Stimulated activated CD4-positive, alpha-beta T cell treated with anti-CD3 and anti-CD28 coated beads, Interleukin-4, amount 100 ng/mL, for 24 hours (primary cell): ENCODE data around the gene RASA3.
"Not testable (repeated sequence)": the region's sequence is repeated elsewhere in the genome, so short reads cannot be mapped to it uniquely, and the experiment has no call there.

Experiments
- DNase-seq: peaks from one replicate; pipeline ENCODE4 v3.0.0-alpha.2; 2020

The RASA3 gene

DNA sequence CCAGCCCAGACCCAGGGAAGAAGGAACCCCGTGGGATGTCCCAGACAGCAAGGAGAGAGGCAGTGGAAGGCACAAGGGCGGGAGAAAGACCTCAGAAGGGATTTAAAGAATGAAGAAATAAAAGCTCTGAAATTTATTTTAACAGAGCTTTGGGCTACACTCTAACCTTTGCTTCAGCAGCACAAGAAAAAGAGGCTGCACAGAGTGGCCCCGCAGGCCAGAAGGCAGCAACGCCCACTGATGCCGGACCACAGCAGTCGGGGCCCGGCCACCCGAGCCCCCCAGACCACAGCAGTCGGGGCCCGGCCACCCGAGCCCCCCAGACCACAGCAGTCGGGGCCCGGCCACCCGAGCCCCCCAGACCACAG lies 33.8 kb downstream of the RASA3 start:
- not testable (repeated sequence) for DNase-seq

DNA sequence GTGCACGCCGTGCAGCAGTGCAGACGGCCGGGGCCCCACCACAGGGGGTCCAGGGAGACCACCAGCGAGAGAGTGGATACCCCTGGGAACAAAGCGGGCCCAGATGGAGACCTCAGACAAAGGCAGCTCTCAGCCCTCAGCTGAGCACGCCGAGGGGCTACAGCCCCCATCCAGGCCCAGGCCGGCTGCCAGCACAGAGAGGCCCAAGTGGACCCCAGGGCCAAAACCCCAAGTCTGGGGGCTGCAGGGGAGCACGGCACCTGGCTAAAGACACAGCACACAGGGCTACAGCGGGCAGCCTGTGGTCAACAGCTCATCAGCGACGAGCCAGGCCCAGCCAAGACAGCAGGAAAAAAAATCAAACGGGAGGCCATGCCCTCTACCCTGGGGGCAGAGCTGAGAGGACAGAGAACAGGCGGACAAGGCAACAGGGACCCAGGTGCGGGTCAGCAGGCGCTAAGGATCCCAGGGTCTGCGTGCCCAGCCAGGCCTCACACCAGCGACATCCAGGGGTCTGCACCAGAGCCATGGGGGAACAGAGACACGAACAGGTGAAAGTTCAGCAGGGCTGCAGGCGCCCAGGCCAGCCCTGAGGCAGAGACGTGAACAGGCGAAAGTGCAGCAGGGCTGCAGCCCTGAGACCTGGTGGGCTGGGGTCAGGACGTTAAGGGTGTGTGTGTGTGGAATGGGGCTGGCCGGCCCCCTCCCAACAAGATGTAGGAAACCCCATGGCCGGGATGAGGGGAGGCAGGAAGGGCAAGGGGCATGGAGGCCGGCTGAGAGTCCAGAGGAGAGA lies 34.3 kb downstream of the RASA3 start:
- no peak for DNase-seq

DNA sequence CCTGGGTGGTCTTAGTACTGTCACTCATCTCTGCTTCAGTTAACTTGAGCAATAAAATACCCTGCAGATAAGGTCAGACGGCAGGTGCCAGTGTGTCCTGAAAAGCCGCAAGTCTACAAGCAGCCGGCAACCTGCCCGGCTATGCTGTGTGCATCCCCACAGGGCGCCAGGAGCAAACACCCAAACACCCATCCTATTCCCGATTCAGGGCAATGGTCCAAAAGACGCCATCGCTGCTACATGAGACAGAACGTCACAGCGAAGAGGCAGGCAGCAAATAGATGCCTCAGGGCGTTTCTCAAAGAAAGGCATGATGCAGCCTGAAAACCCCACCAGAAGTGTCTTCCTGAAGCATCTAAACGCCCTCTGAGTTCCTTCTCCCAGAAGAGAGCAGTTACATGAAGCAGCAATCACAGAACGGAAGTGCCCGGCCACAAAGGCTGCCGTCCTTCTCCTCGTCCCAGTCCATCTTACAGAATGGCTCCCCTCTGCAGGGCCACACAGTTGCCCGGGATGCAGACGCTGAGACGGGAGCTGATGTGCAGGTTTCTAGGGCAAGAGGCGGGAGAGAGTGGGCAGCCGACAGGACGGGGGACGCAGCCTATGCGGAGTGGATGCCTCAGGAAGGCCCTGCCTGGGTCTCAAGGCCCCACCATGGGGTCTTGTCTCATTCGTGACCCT lies 35.1 kb downstream of the RASA3 start:
- no peak for DNase-seq

DNA sequence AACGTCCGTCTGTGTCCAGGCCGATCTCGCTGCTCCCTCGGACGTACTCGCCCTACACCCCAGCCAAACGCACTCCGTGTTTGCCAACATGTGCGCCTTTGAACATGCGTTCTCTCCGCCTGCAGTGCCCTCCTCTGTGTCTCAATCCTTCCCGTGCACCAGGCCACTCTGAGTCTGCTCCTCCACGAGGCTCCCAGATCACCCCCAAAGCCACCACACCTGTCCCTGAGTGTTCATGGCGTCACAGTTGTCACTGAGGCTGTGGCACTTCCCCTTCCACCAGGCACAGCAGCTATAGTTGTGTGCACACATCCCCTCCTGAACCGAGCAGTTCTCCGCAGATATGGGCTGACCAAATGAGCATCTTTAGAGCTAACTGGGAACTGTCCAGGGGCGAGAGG lies 35.6 kb downstream of the RASA3 start:
- no peak for DNase-seq

DNA sequence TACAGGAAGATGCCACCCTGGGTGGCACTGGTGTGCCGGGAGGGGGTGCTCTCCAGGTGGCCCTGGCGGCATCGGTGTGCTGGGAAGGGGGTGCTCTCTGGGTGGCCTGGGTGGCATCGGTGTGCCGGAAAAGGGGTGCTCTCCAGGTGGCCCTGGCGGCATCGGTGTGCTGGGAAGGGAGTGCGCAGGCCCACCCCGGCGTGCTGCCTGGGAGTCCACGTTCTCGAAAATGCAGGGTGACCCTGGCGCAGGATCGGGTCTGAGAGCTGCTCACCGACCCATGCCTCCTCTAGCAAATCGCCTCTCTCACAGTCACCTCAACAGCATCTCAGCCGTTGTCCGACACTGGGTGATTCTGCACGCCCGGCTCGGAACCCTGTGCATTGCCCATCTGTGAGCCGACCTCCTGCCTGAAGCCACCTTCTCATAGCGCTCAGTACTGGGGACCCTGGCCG lies 36.4 kb downstream of the RASA3 start:
- DNase-seq: no peak

DNA sequence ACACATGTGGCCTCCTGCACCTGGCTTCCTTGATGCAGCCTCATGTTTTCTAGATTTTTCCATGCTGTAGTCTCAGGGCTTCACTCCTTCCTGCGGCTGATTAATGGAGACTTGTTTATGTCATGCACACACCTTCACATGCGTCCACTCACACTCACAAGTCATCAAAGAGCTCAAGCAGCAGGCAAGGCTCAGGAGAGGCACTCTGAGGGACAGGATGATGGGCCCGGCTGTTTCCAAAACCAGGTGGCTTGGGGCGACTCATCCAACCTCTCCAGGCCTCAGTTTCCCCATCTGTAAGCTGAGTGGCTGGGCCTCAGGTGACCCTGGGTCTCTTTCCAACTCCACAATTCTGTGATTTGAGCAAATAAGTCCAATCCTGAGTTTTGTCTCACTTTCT lies 36.9 kb downstream of the RASA3 start:
- no peak for DNase-seq

DNA sequence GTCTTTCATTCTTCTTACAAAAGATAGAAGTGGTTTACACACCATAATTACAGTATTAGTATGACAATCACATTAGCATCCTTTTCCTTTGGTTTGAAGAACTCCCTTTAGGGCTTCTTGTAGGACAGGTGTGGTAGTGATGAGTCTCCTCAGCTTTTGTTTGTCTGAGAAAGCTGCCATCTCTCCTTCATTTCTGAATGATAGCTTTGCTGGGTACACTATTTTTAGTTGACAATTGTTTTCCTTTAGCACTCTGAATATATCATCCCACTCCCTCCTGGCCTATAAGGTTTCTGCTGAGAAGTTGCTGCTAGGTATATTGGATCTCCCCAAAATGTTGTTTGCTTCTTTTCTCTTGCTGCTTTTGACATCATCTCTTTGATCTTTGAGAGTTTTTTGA lies 39.3 kb downstream of the RASA3 start:
- DNase-seq: no peak

DNA sequence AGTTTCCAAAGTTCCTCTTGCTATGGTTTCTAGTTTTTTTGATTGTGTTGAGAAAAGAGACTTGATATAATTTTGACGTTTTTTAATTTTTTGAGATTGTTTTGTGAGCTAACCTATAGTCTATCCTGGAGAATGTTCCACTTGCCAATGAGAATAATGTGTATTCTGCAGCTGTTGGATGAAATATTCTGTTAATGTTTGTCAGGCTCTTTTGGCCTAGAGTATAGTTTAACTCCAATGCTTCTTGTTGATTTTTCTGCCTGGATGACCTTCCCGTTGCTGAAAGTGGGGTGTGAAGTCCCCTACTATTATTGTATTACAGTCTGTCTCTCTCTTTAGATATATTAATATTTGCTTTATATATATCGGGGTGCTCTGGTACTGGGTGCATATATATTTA lies 40.0 kb downstream of the RASA3 start:
- no peak for DNase-seq

DNA sequence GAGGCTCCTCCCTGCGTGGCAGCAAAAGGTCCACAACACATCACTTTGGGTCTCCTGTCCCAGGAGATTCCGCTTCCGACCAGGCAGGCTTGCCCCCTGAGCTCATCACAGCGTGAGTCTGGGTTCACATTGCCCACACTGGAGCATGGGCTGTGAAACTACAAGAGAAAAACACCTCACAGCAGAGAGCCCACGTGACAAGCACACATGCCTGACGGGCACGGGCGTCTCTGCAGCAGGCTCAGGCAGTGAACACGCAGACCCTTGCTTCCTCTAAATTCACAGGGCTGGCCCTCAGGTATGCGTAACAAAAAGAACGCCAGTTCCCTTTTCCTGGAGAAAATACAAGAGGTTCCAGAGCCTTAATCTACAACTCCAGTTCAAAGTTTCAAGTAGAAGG lies 41.9 kb downstream of the RASA3 start:
- DNase-seq: no peak

DNA sequence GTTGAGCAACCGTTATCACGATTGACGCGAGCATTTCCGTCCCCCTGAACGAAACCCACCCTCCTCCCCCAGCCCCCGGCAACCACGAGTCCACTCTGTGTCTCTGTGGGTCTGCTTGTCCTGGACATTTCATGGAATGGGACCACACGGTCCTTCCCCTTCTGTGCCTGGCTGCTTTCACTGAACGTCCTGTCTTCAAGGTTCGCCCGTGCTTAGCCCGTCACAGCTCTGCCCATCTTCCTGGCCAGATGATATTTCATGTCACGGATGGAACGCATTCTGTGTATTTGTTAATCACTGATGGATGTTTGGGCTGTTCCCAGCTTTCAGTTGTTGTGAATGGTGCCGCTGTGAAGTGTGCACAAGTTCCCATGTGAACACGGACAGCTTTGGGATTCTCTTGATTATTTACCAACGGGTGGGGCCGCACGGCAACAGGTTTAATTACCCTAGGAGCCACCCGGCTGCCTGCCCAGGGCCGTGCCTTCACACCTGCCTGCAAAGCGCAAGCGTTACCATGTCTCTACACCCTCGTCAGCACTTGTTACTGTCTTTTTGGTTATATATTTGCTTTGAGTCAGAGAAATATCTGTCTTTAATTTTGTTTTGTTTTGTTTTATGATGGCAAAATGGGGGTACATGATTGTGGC lies 42.5 kb downstream of the RASA3 start:
- DNase-seq: no peak

DNA sequence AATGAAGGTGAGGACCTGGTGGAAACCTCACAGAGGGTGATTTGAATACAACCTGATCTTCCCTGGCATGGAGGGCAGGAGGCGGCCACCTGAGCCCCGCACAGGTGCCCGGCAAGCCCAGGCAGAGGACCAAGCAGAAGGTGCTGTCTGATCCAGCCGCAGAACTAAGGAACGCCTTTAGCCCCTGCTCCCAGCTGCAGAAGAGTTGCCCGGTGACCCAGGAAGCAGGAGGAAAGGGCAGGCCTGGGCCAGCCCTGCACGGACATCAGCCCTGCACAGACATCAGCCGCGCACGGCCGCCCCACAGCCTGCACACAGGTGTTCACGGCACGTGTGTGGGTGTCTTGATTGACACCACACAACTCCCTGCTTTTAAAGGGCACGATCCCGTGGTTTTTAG lies 43.1 kb downstream of the RASA3 start:
- no peak for DNase-seq

DNA sequence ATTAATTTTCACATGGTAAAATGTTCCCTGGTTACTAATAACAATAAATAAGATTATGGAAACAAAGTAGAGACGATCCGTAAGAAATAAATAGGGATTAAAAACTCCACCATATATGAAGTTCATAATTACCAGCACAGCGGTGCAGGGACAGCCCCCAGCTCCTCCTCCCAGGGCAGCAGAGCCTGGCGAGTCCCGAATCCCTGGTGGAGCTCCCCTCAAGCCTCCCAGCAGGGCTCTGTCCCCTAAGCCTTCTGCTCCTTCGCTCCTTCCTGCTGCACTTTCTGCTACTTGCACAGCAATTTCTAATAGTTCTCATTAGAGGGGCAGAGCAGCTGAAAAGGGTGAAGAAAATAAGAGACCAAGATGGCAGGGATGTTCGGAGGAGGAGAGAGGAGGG lies 43.6 kb downstream of the RASA3 start:
- DNase-seq: no peak

DNA sequence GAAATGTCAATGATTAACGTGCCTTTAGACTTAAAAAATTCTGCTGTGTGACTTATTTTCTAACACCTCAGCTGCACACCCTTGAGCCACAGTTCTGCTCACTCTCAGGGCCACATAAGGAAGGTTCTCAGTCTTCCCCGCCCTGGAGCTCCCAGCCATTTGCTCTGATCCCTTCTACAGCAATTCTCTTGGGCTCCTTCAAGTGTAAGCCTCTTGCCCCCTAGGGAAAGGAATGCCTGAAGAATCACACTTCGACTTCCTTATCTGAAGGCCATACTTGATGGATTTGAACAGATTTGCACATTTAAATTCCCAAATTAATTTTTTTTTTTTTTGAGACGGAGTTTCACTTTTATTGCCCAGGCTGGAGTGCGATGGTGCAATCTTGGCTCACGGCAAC lies 44.2 kb downstream of the RASA3 start:
- DNase-seq: no peak

DNA sequence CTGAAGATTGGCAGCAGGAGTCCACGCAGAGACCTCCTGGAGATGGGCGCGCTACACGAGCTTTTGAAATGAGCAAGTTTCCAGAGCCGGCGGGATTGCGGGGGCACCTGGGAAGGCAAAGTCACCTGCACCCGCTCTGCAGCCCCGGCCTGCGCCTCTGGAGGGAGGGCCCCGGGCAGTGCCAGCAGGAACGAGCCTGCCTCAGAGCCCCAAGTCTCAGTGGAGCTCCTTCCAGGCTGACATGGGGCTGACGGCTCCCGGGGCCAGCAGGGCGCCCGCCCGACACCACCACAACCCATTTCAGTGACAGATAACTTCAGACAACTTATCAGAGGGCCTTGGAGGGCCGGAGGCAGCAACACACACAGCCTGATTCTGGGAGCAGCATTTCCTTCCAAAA lies 45.0 kb downstream of the RASA3 start:
- no peak for DNase-seq

DNA sequence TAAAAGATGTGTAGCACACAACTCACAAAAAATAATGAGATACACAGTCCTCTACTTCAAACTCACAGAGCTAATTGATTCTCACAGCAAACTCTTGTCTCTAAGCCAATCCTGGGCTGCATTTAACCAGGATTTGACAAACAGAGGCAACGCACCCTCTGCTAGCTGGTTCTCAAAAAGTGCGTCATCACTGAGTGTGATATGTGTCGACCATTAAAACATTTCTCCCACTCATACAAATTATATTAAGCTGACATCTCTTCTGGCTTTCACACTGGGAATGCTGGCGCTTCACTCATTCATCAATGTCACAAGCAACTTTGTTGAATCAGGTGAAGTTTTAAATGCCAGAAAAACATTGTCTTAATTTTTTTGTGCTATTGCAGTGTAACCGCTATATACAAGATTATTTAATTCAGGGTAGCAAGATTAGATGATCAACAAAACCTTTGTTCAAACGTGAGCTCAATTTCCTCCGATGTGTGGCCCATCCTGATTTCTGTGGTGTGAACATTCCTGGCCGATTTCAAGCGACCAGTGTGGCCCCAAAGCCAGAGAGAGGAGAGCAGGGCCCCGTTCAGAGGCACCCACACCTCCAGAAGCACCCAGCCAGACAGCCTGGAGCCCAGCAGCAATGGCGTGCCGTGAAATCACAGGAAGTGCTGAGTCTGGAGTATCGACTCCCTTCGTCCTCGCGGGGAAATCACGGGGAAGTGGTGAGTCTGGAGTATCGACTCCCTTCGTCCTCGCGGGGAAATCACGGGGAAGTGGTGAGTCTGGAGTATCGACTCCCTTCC lies 49.4 kb downstream of the RASA3 start:
- no peak for DNase-seq

DNA sequence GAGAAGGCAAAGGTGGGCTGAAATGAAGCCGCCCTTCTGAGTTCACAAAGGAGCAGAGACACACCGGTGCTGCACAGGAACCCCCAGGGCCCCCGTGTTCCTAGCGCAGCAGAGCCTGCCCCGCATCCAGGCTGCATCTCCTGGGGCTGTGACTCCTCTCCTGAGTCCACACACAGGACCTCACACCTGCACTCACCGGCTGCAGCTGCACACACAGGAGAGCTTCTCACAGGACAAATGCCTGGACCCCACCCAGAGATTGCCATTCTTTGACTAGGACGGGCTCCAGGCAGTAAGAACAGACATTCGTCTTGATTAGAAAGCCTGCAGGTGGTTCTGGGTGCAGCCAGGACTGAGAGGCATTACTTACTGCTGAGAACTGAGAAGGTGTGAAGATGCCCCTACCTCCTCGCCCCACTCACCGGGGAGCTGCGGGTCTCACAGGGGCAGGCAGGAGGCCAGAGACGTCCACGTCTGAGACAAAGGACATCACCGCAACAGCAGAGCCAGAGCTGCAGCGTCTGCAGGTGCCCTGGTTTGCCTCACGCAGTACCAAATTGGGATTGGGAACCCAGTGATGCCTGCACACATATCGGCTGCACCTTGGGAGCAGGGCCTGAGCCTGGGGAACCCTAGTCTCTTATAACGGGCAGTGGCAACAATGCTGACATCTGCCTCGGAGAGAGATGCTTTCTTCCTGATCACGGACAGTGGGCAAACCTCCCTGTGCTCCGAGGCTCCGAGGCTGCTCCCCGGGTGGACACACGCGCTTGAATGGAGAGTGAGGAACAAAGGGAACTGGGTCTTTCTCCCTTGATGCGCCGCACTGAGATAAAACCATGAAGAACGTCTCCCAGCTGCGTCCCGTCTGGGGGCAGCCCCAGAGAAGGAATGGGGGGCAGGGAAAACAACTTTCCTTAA lies 50.4 kb downstream of the RASA3 start:
- DNase-seq: no peak

DNA sequence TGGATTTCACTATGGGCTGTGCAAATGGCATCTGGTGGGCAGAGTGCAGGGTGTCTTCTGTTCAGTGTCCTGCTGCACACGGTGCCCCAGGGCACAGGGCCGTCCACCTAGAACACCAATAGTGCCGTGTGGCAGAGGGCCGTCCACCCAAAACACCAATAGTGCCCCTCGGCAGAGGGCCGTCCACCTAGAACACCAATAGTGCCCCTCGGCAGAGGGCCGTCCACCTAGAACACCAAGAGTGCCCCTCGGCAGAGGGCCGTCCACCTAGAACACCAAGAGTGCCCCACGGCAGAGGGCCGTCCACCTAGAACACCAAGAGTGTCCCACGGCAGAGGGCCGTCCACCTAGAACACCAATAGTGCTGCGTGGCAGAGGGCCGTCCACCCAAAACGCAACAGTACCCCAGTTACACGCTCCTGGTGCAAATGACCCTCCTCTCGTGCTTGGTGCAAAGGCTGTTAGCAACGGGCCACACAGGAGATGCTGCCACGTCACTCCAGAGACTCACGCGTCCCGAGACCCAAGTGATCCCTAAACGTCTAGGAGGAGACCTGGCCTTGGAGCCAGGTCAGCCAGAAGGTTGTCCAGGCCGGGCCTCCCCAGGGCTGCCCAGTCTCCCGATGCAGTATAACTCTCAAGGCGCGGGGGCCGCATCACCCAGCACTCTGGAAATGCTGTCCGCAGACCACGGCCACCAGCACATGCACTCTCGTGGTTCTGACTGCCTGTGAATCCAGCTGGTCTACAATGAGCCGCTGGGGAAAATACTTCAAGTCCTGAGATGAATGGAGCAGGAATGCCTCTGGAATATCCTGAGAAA lies 51.5 kb downstream of the RASA3 start:
- no peak for DNase-seq

DNA sequence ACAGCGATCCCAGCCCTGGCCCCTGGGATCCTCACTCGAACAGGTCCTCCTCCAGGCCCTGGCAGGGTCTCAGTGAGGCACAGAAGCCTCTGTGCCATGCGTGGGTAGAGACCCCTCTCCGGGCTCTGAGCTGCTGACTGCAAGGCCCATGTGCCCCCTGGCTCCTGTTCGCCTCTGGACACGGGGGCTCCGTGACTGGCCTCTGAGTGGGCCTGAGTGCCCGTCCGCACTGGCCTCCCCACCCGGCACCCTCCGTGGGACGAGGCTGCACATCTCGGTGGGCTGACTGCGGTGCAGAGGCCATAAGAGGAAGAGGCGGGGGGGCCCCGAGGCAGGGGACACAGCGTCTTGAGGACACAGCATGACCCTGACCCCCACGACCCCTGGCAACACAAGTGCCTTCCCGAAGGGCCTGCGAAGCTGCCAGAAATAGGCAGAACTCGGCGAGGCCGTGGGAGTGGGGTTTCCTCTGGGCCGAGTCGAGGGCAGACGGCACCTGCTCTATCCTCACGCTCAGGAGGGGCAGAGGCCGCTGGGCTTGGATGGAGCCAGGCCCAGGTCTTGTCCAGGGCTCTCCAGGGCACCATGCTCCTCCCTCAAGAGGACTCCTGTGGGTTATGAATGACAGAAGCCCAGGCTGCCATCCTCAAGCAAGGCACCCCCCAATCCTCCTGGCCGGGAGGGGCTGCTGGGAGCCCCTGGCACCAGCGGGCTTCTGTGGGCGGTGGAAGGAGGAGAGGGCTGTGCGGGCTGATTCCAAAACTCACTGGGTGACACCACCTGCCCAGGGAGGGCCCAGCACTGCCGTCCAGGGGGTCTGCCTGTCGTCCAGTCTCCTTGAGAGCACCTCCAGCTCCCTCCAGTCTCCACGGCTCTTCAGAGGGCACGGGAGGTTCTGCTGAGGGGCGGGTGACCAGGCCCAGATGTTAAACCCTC lies 52.6 kb downstream of the RASA3 start:
- DNase-seq: no peak

DNA sequence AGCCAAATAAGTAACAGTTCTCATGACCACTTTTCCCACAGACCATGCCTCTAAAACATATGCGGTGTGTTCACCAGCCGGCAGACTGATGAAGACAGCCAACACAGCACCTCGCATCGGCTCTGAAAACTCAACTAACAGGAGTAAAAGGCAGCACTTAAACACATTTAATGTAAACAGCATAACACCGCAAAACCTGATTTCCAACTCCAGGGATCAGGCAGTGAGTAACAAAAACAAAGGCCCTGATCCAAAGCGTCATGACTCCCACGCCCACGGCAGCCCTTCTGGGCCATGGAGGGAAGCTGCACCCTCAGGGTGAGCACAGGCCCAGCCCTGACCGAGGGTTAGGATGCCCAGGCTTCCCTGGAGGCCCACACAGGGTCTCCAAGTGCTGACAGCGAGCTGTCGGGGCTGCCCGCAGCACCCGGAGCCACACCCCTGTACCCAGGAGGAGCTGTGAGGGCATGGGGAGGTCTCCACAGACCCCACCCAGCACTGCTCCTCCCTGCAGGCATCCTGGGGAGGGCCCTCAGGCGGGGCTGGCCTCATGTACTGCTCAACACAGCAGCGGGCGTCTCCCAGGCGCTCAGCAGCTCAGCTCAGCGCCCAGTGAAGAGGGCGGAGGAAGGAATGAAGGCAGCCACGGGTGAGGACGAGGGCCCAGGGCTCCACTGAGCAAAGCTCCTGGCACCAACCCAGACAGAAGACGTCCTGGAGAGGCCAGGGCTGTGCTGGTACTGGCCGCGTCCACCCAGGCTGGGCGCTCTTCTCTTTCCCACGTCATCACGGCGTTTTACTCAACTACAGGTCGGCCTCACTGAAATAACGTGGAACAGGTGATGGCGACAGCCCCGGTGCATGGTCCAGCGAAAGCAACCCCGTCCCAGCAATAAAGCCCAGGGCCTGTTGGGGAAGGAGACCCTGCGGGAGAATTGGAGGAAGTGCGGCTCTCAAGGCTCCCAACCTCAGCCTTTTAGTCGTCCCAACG lies 53.7 kb downstream of the RASA3 start:
- no peak for DNase-seq
